SKM-1 (cell line): ENCODE measurements around the gene PLA2G4E.

Experiments
- DNase-seq: peaks from one replicate; lab custom pipeline; 2025; ENCODE audit not compliant: unreplicated experiment; lab: John Stamatoyannopoulos, UW

Gene PLA2G4E

DNA sequence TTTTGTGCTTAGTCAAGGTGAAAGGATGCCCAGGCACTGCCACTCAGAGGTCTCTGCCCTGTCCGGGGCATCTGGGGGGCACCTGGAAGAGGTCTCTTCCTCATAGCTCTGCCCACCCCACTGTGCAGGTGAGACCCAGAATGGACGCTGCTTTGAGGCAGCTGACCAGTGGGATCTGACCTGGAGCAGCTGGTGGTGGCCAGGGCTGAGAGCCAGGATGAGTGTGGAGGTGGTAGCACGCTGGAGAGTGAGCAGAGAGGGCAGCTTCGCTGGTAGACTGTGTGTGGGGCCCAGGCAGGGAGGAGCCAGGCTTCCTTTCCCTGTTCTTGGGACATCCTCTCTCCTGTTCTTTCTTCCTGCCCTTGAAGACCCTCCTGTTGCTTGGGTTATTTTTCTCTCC lies 32.2 kb upstream of the PLA2G4E start:
- no peak for DNase-seq

- DNase-seq = no peak
Observed at GRCh38 chr15:42050484-42051255, 29.8 kb upstream of the PLA2G4E start.

DNA sequence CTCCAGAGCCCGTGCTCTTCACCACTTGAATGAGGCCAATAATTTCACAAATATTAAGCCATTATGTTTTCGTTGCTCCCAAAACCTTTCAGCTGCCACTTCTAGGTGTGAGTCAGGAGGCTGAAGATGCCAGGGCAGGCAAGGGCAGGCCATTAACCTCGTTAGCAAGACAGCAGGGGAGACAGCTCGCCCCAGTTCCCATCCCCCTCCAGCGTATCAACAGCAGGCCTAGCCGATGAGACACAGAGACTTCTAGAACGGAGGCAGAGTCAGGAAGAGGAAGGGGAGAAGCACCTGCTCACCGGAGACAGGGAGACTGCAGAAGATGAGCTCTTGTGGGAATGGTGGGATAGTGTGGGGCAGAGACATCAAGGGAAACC lies 28.0 kb upstream of the PLA2G4E start:
- DNase-seq = no peak

GRCh38 chr15:42048080-42048820 lies 27.4 kb upstream of the PLA2G4E start:
- no peak for DNase-seq

DNA sequence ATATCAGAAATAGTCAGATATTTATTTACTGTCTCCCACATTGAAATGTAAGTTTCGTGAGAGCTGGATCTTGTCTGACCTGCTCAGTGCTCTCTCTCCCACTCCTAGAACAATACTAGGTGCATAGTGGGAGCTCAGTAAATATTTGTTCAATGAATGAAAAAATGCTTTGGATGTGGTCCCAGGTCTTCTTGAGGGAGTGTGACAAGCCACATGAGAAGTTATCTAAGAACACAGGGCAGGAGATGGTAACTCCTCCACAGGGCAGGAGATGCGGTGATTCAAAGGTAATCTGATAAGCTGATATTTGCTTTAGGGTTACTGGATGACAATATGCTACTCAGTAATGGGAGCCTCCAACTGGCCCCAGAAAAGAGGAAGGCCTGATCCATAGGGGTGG lies 25.8 kb upstream of the PLA2G4E start:
- DNase-seq = no peak

- DNase-seq = no peak
Observed at GRCh38 chr15:42045211-42045615, 24.4 kb upstream of the PLA2G4E start.

- no peak for DNase-seq
Observed at GRCh38 chr15:42042602-42043400, 22.0 kb upstream of the PLA2G4E start.

DNA sequence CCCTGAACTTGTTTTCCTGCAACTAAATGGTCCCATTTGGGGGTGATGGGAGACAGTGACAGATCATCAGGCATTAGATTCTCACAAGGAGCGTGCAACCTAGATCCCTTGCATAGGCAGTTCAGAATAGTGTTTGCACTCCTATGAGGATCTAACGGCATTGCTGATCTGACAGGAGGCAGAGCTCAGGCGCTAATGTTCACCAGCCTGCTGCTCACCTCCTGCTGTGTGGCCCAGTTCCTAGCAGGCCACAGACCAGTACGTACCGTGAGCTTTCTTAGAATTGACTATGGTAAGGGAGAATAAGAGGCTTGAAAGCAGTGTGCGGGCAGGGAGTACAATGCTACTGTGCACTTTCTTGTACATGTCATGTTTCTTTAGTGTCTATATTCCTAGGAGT lies 17.6 kb upstream of the PLA2G4E start:
- no peak for DNase-seq

DNA sequence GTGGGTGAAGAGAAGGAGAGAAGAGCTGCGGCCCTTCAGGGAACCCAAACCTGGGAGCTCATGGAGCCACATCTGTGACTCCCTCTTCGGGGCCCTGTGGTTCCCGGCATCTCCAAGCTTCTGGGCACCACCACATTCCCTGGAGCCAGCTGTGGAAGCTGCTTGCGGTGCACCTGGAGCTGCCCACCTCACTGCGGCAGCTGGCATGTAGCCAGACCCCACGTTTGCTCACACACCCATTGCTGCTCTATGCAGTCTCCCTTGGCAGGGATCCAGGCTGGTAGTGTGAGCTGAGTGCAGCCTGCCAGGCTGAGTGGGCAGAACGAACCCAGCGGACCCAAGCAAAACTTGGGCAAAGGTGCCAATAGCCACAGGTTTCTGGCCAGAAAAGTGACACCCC lies 16.8 kb upstream of the PLA2G4E start:
- DNase-seq = no peak

DNA sequence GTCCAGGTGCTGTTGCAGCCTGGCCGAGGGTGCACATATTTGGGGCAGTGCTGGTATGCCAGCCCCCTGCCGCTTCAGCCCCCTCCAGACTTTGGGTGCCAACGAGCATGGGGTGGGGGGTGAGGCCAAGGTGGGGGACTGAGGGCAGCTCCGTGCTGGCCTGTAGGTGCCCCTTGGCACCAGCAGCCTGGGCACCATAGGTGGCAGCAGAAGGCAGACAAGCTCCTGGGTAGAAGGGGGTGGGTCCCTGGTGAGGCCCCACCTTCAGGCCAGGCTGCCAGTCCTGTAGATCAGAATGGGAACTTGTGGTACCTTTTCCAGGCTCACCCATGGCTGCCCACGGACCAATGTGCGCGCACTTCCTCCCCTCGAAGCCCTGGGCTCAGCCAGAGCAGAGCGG lies 16.1 kb upstream of the PLA2G4E start:
- DNase-seq = no peak

DNA sequence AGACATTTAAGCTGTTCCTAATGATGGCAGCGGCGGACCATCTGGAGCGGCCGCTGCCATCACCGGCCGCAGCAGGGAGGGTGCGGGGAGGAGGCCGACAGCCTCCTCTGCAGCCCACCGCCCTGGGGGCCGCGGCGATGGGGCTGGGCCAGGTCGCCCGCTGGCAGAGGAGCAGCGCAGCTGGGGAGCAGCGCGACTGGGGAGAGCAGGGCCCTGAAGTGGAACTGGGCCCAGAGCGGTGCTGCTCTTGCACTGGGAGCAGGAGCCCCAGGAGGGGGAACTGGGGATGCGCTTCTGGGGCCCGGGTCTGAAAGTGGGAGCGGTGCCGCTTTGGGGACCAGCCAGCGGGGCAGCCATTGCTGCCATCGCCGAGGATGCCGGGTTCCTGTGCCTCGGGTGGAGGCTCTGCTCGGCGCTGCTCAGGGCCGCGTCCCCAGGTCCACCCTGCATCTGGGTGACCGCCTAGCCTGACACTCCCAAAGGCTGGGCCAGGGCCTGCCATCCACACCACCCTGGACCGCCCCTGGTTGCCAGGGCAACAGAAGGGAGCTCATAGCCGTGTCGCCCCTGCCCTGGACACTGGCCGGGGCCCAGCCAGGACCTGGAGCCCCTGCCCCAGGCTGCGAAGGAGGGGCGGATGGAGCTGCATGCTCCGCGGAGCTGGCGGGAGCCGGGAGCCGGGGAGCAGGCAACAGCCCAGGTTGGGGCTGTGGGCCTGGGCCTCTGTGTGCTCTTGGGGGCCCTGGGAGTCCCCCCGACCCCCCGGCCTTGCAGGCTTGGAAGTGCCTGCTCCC lies 15.5 kb upstream of the PLA2G4E start:
- no peak for DNase-seq

- DNase-seq = peak; percentile 23
Observed at GRCh38 chr15:42035435-42035761, 14.6 kb upstream of the PLA2G4E start.

DNA sequence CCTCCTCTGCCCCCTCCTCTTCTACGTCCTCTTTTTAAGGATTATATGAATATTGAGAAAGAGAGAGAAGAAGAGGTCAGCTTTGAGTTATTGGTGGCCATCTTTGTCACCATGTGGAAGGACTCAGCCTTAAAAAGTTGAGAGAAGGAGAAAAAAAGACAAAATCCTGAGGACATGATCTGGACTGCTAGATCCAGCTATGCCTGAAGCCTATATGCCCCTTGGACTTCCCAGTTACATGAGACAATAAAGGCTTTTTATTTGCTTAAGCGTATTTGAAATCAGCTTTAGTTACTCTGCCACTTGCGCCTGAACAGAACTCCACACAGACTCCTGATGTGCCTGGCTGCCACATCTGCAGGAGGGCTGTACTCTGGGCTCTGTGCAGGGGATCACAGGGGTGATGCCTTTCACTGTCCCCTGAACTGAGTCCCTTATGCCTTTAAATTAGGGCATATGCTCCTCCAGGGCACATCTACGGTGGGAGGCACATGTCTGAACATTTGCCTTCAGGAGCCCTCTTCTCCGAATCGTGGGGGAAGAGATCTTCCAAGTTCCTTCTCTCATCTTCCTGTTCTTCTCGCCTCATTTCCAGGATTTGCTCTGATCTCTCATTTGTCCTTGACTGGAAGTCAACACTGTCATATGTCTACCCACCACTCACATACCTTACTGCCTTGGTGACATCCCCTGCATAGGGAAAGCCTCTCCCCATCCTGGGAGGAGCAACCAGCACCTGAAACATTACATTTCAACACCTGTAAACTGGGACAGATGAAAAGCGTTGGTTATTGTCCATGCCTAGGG lies 14.0 kb upstream of the PLA2G4E start:
- no peak for DNase-seq

- no peak for DNase-seq
Observed at GRCh38 chr15:42033214-42033873, 12.5 kb upstream of the PLA2G4E start.

DNA sequence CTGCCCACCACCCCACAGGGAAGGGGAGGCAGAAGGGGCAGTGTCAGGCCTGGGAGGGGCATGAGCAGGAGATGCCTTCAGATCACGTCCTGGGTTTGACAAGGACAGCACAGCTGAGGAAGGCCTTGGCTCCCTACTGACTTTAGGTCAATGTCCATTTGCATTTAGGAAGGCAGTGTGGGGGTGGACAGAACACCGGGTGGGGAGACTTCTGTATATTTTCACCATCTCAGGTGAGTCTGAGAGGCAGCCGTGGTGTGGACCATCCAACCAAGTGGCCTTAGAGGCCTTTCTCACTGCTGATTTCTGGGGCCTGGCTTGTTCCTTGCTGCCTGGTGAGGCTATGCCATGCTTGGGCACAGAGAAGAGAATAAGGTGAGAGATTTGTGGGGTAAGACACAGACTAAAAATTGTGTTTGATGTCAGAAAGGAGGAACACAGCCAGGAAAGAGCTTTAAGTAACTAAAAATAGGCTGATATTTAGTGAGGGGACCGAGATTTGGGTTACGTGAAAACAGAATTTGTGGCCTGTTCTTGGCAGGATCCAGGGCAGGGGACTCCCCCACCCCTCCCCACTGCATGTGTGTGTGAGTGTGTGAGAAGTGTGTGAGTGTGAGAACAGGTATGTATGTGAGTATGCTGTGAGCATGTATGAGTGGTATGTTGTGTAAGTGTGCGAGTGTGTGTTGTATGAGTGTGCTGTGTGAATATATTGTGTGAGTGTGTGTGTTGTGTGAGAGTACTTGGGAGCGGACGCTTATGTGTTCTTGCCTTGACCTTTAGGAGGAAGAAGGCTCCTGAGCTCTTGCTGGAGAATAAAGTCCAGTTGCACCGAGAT lies 11.8 kb upstream of the PLA2G4E start:
- no peak for DNase-seq

DNA sequence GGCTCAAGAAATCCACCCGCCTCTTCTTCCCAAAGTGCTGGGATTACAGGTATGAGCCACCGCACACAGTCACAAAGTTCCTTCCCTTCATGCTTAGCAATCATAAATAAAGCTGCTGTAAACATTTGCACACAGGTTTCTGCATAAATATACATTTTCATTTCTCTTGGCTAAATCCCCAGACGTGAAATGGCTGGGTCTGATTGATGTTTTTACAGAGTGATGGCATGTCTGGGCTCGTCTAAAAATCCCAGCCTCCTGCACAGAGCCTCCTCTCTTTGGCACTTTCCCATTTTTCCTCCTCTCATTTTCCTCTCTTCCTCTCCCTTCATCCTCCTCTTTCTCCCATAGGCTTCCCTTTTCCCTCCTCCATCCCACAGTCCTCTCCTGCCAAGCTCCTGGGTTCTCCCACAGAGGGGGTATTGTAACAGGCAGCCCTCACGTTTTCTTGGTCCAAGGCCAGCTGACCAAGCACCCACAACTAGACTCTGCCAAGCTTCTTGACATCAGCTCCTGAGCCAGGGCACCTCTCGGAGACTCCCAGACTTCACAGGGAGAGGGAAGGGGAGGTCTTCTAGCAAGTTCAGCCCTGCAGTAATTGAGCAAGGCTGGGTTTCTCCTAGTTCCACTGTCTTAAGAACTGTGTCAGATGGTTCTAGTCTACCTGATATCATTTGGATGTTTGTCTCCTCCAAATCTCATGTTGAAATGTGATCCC lies 10.5 kb upstream of the PLA2G4E start:
- no peak for DNase-seq

DNA sequence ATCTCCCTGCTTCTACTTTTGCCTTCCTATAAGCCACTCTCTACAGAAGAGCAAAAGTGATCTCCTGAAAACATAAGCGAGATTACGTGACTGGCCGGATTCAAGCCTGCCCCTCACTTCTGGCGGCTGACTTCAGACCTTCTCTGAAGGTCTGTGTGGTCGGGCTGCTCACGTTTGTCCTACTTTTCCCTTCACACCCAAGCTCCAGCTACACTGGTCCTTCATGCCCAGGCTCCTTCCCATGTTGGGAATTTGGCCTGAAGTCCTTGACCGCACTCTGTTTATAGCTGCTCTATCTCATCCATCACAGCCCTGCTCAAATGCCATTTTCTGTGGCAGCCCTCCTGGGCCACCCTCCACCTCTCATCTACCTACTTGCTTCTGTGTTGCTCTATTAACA lies 6.7 kb upstream of the PLA2G4E start:
- DNase-seq = no peak

GRCh38 chr15:42024303-42024702 lies 3.5 kb upstream of the PLA2G4E start:
- DNase-seq = no peak
